SK-N-SH (cell line): ENCODE data around the gene TNIP2. TPM values are rescaled to one million over a fixed set of nuclear protein-coding genes. Genes with fewer than 3 reads are reported as not detected.

Experiments used
- CTCF ChIA-PET: fragments of 300-600, 350-600 bp; formaldehyde crosslinking; extraction: SDS; loops from one replicate; lab custom pipeline; 2021; lab: Yijun Ruan, JAX
- POLR2A ChIA-PET: fragments of 350-600 bp; sonication (Branson Sonifier 250); formaldehyde crosslinking; extraction: SDS; loops from one replicate; lab custom pipeline; 2020; ENCODE audit warnings: antibody characterized with exemption, inconsistent platforms; lab: Yijun Ruan, JAX
- DNase-seq: peaks from one replicate; pipeline ENCODE4 v3.0.0; 2012
- H2AFZ ChIP-seq: fragments of 200-600 bp; sonication (generic); 2 replicates; pipeline ENCODE4 v1.8.1; 2016; ENCODE audit warnings: antibody characterized with exemption, mild to moderate bottlenecking, low read depth
- H3F3A ChIP-seq: fragments of 200-600 bp; sonication (generic); replicated peaks from 2 replicates; pipeline ENCODE3; 2016; ENCODE audit warnings: antibody characterized with exemption, mild to moderate bottlenecking; ENCODE audit not compliant: insufficient read depth
- H3K27ac ChIP-seq, 2 experiments: fragments of 200-500 bp in 1 of 2; fragments of 200-600 bp in 1 of 2; sonication (Bioruptor generic) in 1 of 2; sonication (generic), shearing (Covaris generic) in 1 of 2; 2 replicates each; pipeline versions ENCODE4 v1.5.1 to v1.6.1; 2014 to 2016; ENCODE audit warnings: low read depth in 2 of 2, inconsistent platforms in 1 of 2, low read length in 1 of 2, mild to moderate bottlenecking in 1 of 2, mixed read lengths in 1 of 2
- H3K27me3 ChIP-seq: fragments of 200-600 bp; sonication (generic), shearing (Covaris generic); 2 replicates; pipeline ENCODE4 v1.6.1; 2016; ENCODE audit warnings: mixed run types; ENCODE audit not compliant: insufficient read depth
- H3K36me3 ChIP-seq, 2 experiments: fragments of 200-500 bp in 1 of 2; fragments of 200-600 bp in 1 of 2; sonication (Bioruptor generic) in 1 of 2; sonication (generic) in 1 of 2; replicated peaks in 1 of 2; 2 replicates each; pipeline versions ENCODE3 to v1.5.1; 2014 to 2016; ENCODE audit warnings: low read length in 1 of 2, mild to moderate bottlenecking in 1 of 2; ENCODE audit not compliant: insufficient read depth in 2 of 2, control insufficient read depth in 1 of 2
- H3K4me1 ChIP-seq, 2 experiments: fragments of 200-500 bp in 1 of 2; fragments of 200-600 bp in 1 of 2; sonication (Bioruptor generic) in 1 of 2; sonication (generic), shearing (Covaris generic) in 1 of 2; 2 replicates each; pipeline versions ENCODE4 v1.5.1 to v1.6.1; 2014 to 2016; ENCODE audit warnings: low read depth in 1 of 2, low read length in 1 of 2, mixed run types in 1 of 2; ENCODE audit not compliant: insufficient read depth in 2 of 2, control insufficient read depth in 1 of 2
- H3K4me2 ChIP-seq: fragments of 200-600 bp; sonication (generic), shearing (Covaris generic); 2 replicates; pipeline ENCODE4 v1.6.1; 2017; ENCODE audit warnings: mixed run types
- H3K4me3 ChIP-seq, 2 experiments: fragments of 200-500 bp in 1 of 2; fragments of 200-600 bp in 1 of 2; sonication (Bioruptor generic) in 1 of 2; sonication (generic), shearing (Covaris generic) in 1 of 2; 2 replicates each; pipeline versions ENCODE4 v1.5.1 to v1.8.1; 2014 to 2016; ENCODE audit warnings: low read depth in 2 of 2, inconsistent platforms in 1 of 2, low read length in 1 of 2, mild to moderate bottlenecking in 1 of 2, mixed read lengths in 1 of 2, moderate library complexity in 1 of 2
- H3K79me2 ChIP-seq: fragments of 200-600 bp; sonication (generic); 2 replicates; pipeline ENCODE4 v1.8.1; 2017; ENCODE audit warnings: mild to moderate bottlenecking; ENCODE audit not compliant: insufficient read depth
- H3K9ac ChIP-seq: fragments of 200-600 bp; sonication (generic); 2 replicates; pipeline ENCODE4 v1.6.1; 2017; ENCODE audit warnings: mixed run types
- H3K9me2 ChIP-seq: fragments of 200-600 bp; sonication (generic); 2 replicates; pipeline ENCODE4 v1.6.1; 2017; ENCODE audit warnings: mixed run types
- H3K9me3 ChIP-seq: fragments of 200-600 bp; sonication (generic); 2 replicates; pipeline ENCODE4 v1.6.1; 2017; ENCODE audit warnings: mixed run types, mild to moderate bottlenecking, moderate library complexity
- H4K20me1 ChIP-seq: fragments of 200-600 bp; sonication (generic); 2 replicates; pipeline ENCODE4 v1.6.1; 2017; ENCODE audit warnings: mild to moderate bottlenecking, mixed run types; ENCODE audit not compliant: insufficient read depth
- EP300 ChIP-seq, 2 experiments: IDR thresholded peaks; 2 replicates each; pipeline versions ENCODE4 v1.4.0 to v1.6.1; 2012; ENCODE audit warnings: borderline replicate concordance in 1 of 2, low read depth in 1 of 2, low read length in 1 of 2
- FOSL2 ChIP-seq: IDR thresholded peaks from 2 replicates; pipeline ENCODE4 v1.4.0; 2012; ENCODE audit warnings: low read depth, mild to moderate bottlenecking, moderate library complexity, borderline replicate concordance
- FOXM1 ChIP-seq: IDR thresholded peaks from 2 replicates; pipeline ENCODE4 v1.4.0; 2012; ENCODE audit warnings: low read depth, mild to moderate bottlenecking
- GABPA ChIP-seq: IDR thresholded peaks from 2 replicates; pipeline ENCODE4 v1.4.0; 2012; ENCODE audit warnings: low read depth, mild to moderate bottlenecking
- MAX ChIP-seq: IDR thresholded peaks from 2 replicates; pipeline ENCODE4 v1.4.0; 2012; ENCODE audit warnings: low read depth
- MXI1 ChIP-seq: IDR thresholded peaks from 2 replicates; pipeline ENCODE4 v1.6.1; 2012; ENCODE audit warnings: mild to moderate bottlenecking, low read depth, low read length, improper control_type of control experiment
- NFIC ChIP-seq: IDR thresholded peaks from 2 replicates; pipeline ENCODE4 v1.4.0; 2012; ENCODE audit warnings: borderline replicate concordance
- PBX3 ChIP-seq: IDR thresholded peaks from 2 replicates; pipeline ENCODE4; 2012
- POLR2AphosphoS5 ChIP-seq: IDR thresholded peaks from 2 replicates; pipeline ENCODE4 v1.6.1; 2012; ENCODE audit warnings: low read depth, low read length
- RAD21 ChIP-seq: IDR thresholded peaks from 2 replicates; pipeline ENCODE4 v1.6.1; 2012; ENCODE audit warnings: mild to moderate bottlenecking, low read length
- RCOR1 ChIP-seq: fragments of 150-350 bp; IDR thresholded peaks from 2 replicates; pipeline ENCODE4 v1.6.1; 2017; ENCODE audit warnings: antibody characterized with exemption, low read length
- REST ChIP-seq: IDR thresholded peaks from 2 replicates; pipeline ENCODE4 v1.6.1; 2012; ENCODE audit warnings: mild to moderate bottlenecking, low read depth, low read length, moderate library complexity
- RFX5 ChIP-seq: IDR thresholded peaks from 2 replicates; pipeline ENCODE4 v1.6.1; 2012; ENCODE audit warnings: mild to moderate bottlenecking, improper control_type of control experiment, low read length
- RXRA ChIP-seq: IDR thresholded peaks from 2 replicates; pipeline ENCODE4 v1.4.0; 2012; ENCODE audit warnings: low read depth, mild to moderate bottlenecking, borderline replicate concordance
- SMC3 ChIP-seq: IDR thresholded peaks from 2 replicates; pipeline ENCODE4 v1.6.1; 2012; ENCODE audit warnings: low read depth, low read length, improper control_type of control experiment
- TEAD4 ChIP-seq: IDR thresholded peaks from 2 replicates; pipeline ENCODE4 v1.4.0; 2012; ENCODE audit warnings: mild to moderate bottlenecking, borderline replicate concordance; ENCODE audit not compliant: insufficient read depth
- USF1 ChIP-seq: IDR thresholded peaks from 2 replicates; pipeline ENCODE4 v1.4.0; 2012; ENCODE audit warnings: low read depth, borderline replicate concordance
- YY1 ChIP-seq: IDR thresholded peaks from 2 replicates; pipeline ENCODE4 v1.4.0; 2012; ENCODE audit warnings: low read depth, mild to moderate bottlenecking
- ZBTB33 ChIP-seq: IDR thresholded peaks from 2 replicates; pipeline ENCODE4 v1.4.0; 2012; ENCODE audit warnings: low read depth, borderline replicate concordance
- WGBS: methylation state at CpG from one replicate; pipeline ENCODE4 v1.1.6; 2017; ENCODE audit warnings: low lambda C conversion rate; 5-methylcytosine and 5-hydroxymethylcytosine counted together
- polyA plus RNA-seq, 3 experiments: library from polyadenylated mRNA; depleted of rRNA; stranded (reverse); fragments of >200 nt; gene quantifications; 2 replicates each; pipeline ENCODE4 v1.2.3, GENCODE V29; 2012

The TNIP2 gene
- polyA plus RNA-seq, 1 of the 3 experiments (the other 2 are of a cell fraction) = 78.9 TPM

- H3K4me2 ChIP-seq = no peak overlapping the region
- CTCF ChIA-PET = interaction anchor here (0.6 to 1.4 kb wide), 2 partner anchors 12 to 303 kb away, joined by 3 read pairs; no protein-coding TSS in a partner anchor
- peaks cover 0 to 22% of the 10 kb centered on the region in 2 experiments; a peak in 1 of 4 replicates for H3K4me1 ChIP-seq
- no peaks in the 10 kb centered on the region for H3K79me2 ChIP-seq
- H3K27ac ChIP-seq = peak overlapping the region in 1 of 2 experiments; percentile 74; a peak in 1 of 4 replicates
- POLR2A ChIA-PET = interaction anchor here (0.6 to 2.2 kb wide), 6 partner anchors 11 to 170 kb away, joined by 3 to 10 read pairs (median 4); partner anchors contain the start of genes SH3BP2 and TNIP2
- DNase-seq = peak; percentile 74
- TF ChIP-seq NFIC (no peak), EP300 (IDR thresholded peaks at IDR 0.05; ENCODE audit: borderline replicate concordance in 1 of 2, low read depth in 1 of 2, low read length in 1 of 2) (0 out of 4 replicates have a peak, but pooled peaks of 1 of the 2 experiments have one; percentile 32)
- no peak overlapping the region for H2AFZ ChIP-seq
- H3K4me3 ChIP-seq = no peak overlapping the region
- H3K9ac ChIP-seq = no peak overlapping the region
- H3K27me3 ChIP-seq = no peaks in the 10 kb centered on the region
- H3F3A ChIP-seq = peaks cover 3% of the 10 kb centered on the region
- no peaks in the 10 kb centered on the region for H4K20me1 ChIP-seq
- no peaks in the 10 kb centered on the region for H3K9me3 ChIP-seq
- 63% methylated on average over 11 of the region's 11 CpGs for WGBS
- H3K36me3 ChIP-seq = no peaks in the 10 kb centered on the region
- no peaks in the 10 kb centered on the region for H3K9me2 ChIP-seq
Observed at GRCh38 chr4:2767705-2768074, 11.6 kb upstream of the TNIP2 start.

- no peak overlapping the region for H3K4me3 ChIP-seq
- ChIA-PET POLR2A (interaction anchor here (0.6 to 2.2 kb wide), 5 partner anchors 11 to 170 kb away, joined by 3 to 10 read pairs (median 4); partner anchors contain the start of gene TNIP2), CTCF (interaction anchor here (1.0 to 1.4 kb wide), 2 partner anchors 12 to 94 kb away, joined by 3 read pairs; no protein-coding TSS in a partner anchor)
- H3K27ac ChIP-seq = peak overlapping the region in 1 of 2 experiments; percentile 74; a peak in 1 of 4 replicates
- H3K9me3 ChIP-seq = no peaks in the 10 kb centered on the region
- peaks cover 0 to 22% of the 10 kb centered on the region in 2 experiments; a peak in 1 of 4 replicates for H3K4me1 ChIP-seq
- H3K36me3 ChIP-seq = no peaks in the 10 kb centered on the region
- H3K27me3 ChIP-seq = no peaks in the 10 kb centered on the region
- H3K79me2 ChIP-seq = no peaks in the 10 kb centered on the region
- peaks cover 3% of the 10 kb centered on the region for H3F3A ChIP-seq
- DNase-seq = peak; percentile 29
- no peak overlapping the region for H2AFZ ChIP-seq
- H3K9me2 ChIP-seq = no peaks in the 10 kb centered on the region
- TF ChIP-seq FOXM1 (no peak), GABPA (no peak), USF1 (no peak), ZBTB33 (no peak), PBX3 (no peak), POLR2AphosphoS5 (no peak), RAD21 (no peak), SMC3 (no peak), MAX (no peak), YY1 (no peak), TEAD4 (no peak), RCOR1 (no peak), RXRA (no peak), REST (no peak), RFX5 (no peak), MXI1 (no peak), FOSL2 (no peak)
- 83% methylated on average over 5 of the region's 5 CpGs for WGBS
- no peak overlapping the region for H3K4me2 ChIP-seq
- no peak overlapping the region for H3K9ac ChIP-seq
- H4K20me1 ChIP-seq = no peaks in the 10 kb centered on the region
Observed at GRCh38 chr4:2767046-2767704, 11.0 kb upstream of the TNIP2 start.
